Stimulated activated CD8-positive, alpha-beta memory T cell treated with anti-CD3 and anti-CD28 coated beads, Interleukin-7, amount 100 ng/mL, for 48 hours (primary cell): ENCODE measurements around the gene SLC38A11.

Source experiments
- DNase-seq, 2 donors: peaks; one replicate each; pipeline ENCODE4 v3.0.0-alpha.2; 2020; ENCODE audit warnings: low read depth in 1 of 2; ENCODE audit errors: extremely low read depth in 1 of 2

The SLC38A11 gene

DNA sequence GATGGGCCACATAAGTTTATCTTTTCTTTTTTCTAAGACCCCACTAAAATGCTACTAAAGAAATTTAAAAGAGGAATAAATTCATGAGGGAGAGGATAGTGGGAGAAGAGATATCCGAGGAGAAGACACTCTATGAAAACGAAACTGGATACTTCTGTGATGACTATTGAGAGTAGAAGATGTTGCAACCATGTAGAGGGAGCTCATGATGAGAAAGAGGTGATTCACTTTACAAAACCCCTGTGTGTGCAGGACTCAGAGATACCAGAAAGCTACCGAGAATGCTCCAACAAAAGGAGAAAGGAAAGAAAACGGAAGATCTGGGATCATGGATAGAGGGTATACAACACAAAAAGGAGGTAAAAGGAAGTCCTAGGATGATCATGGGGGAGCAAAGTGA lies 34.9 kb downstream of the SLC38A11 start:
- no peak for DNase-seq

DNA sequence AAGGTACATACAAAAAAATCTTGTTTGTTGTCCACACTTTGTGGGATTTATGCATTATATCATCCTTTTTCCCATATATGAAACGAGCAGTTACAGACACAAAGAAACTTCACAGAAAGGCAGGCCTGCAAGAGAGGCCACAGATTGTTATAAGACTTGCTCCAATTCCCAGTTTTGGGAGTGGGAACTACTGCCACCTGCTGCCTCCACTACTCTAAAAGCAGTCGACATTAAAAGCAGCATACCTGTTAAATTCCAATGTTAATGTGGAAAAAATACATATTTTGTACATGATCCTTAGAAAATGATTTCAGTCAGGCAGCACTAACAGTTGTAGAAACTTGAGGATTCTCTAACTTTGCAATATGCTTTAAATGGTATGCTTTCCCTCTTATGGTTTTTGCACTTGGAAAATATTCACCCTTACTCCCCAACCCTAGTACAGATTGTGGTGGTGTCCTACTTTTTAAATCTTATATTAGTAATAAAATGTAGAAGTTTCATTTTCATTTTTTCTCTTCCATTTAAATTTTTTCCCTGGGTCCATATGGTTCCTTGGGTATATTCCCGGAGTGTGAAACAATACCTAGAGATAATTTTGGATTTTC lies 37.9 kb downstream of the SLC38A11 start:
- no peak for DNase-seq

DNA sequence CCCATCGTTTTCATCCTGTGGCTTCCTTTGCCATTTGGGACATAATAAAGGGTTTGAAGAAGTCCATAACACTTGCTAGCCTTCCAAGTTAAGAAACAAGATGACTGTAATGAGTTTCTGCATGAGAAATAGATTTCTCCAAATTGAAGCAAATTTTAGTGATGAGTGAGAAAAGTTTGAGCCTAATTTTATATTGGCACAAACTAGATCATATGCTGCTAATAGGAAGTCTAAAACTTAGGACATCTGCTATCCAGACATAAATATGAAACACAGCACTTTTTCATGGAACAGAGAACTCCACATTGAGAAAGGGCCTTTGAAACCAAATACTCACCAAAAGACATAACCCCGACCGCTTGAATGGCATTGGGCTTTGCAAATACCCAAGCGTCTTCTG lies 39.8 kb downstream of the SLC38A11 start:
- no peak for DNase-seq

DNA sequence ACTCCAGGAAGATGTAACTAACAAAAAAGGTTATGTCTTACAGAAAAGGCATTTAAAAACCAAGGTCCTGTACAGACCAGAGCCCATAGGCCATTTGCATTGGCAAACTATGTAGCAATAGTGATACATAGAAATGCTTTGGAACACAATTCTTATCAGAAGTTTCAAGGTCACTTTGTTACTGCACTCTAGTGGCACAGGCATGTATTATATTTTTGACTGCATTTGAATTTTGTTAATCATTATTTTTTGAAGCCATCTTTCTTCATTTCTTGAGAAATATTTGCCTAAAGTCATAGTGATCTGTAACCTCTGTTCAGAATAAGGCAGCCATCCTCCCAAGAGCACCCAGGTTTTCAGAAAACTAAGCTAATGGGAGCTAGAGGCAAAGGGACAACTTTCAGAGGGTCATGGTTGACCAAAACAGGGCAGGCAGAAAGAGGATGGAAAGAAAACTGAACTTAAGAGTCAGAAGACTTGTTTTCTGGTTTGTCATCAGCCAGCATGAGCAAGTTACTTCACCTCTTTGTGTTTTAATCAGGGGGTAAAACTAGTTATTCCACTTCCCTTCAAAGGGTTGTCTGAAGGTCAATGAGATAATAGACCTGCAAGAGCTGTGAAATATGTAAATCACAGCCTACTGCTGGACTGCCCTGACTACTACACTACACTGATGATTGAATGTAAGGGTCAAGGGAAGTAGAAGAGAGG lies 41.5 kb downstream of the SLC38A11 start:
- no peak for DNase-seq

DNA sequence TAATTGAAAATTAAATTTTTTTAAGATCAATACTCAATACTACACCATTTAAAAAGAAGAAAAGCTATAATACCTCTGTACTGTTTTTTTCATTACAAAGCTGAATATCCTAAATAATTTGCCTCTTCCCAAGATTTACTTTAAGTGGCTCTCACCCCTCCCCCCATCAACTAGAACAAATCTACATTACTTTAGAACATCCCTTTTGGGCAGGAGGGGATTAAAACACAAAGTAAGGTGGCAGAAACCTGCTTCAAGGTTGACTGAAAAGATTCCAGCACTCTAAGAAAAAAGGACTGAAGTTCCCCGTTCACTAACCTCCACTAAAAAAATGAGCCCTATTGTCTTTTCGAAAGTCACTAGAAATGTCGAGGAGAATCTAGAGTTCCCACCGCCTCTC lies 42.3 kb downstream of the SLC38A11 start:
- DNase-seq, result no peak

DNA sequence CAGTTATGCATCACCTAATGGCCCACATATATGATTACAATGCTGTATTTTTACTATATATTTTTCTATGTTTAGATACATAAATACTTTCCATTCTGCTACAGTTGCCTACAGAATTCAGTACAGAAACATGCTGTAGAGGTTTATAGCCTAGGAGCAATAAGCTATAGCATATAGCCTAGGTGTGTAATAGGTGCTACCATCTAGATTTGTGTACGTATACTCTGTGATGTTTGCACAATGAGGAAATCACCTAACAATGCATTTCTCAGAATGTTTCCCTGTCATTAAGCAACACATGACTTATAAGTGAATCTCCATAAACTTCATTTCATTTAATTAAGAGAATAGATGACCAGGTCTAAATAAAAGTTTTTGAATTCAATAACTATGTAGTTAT lies 43.5 kb downstream of the SLC38A11 start:
- no peak for DNase-seq

DNA sequence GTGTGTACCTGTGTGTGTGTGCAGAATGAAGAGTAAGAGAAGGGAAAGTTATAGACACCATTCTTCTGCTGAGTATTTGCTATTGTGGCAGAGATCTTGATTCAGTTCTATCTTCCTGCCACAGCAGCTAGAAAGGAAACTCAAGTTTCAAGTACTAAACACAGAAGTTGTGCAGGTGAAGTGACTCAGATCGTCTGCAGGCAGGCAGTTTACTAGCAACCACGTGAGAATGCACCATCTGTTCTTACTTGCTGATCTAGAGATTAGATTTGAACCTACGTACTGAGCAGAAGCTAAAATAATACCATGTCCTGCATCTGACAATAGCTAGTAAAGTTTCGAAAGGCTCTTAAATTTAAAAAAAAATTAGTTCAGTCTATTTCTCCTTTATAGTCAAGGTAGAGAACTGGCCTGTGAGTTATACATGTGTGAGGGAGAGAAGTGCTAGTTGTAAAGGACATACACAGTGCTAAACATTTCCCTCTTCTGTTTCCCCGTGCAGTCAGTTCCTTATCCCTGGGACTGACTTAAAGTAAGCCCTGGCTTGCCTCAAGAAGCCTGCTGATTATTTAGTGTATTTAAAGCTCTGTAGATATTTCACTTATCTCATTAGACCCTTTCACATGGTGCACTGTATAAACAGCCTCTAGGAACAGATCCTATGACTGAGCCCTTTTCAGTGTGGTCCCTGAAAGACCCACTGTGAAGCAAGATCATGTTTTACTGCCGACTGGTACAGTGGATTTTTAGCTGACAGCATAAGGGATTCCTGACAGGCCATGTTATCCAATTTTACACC lies 45.0 kb downstream of the SLC38A11 start:
- DNase-seq, result peak in 1 of 2 donors; percentile 4

DNA sequence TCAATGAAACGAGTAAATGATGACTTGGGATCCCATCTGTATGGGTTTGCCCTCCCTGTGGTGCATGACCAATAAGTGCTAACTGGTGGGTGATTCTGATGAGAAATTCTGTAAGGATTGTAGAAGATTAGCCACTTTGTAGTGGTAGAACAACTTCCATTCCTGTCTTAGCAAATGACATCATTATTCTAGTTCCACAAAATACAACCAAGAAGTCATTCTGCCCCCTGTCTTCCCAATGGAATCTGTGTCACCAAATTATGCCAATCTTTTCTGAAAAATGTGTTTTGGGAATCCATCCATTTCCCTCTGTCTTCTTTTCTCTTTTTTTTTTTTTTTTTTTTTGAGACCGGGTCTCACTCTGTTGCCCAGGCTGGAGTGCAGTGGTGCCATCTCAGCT lies 48.4 kb downstream of the SLC38A11 start:
- DNase-seq, result no peak

DNA sequence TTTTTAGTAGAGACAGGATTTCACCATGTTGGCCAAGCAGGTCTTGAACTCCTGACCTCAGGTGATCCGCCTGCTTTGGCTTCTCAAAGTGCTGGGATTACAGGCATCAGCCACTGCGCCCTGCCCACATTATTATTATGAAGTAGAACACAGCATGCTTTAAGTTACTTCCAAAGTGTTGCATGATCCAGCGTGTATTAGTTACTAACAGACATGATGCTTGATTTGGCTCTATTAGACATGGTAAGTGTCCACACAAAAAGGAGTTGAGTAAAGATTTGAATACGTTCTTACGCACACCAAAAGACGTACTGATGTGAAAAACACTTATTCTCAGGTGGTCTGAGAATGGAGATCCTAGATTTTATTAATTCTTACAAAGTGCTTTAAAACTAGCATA lies 50.0 kb downstream of the SLC38A11 start:
- no peak for DNase-seq

DNA sequence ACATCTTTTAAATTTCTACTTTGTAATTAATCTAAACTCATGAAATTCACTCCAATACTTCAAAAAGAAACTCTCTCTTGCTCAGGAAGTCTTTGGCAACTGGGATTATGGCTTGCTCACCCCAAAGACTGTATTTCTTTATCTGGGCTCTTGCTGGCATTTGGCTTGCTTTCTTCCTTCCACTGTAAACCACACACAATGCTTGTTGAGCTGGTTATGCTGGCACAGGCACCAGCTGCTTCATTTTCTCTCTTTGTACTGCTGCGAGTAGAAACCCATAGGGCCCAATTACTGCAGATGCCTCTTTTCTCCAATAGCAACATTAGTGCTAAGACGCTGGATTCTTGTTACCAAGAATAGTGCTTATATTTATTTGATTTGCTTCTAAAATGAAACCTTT lies 51.4 kb downstream of the SLC38A11 start:
- no peak for DNase-seq

DNA sequence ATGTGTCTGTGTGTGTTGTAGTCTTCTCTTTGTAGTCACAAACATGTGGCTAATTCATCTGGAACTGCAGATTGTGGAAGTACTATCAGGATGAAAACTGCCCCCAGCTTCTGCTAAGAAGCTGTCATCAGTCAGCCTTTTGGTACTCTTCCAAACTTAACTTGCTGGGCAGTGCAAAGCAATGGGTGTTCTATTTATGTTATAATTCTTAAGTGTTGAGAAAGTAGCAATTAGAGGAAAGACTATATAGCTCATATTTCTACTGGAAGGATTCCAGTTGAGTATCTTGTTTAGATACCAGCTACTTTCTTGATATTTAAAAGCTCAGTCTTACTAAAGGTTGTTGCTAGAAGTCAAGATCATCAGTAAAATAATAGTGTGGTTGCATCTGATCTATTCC lies 52.1 kb downstream of the SLC38A11 start:
- no peak for DNase-seq

DNA sequence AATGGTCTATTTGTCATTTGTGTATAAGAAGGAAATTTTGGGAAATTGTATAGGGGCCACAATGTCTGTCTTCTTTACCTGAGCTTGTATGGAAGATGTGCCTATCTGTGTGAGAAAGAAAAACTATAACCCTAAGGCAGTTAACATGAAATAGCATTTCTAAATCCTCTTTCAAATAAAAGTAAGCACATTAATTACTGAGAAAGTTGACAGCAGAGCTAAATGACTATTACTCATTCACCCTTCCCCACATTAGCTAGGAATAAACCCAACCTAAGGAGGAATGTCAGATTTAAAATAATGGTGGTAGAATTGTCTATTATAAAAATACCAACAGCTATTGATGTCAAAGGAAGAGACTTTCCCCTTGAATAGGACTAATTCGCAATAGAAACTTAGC lies 56.2 kb downstream of the SLC38A11 start:
- DNase-seq, result no peak

DNA sequence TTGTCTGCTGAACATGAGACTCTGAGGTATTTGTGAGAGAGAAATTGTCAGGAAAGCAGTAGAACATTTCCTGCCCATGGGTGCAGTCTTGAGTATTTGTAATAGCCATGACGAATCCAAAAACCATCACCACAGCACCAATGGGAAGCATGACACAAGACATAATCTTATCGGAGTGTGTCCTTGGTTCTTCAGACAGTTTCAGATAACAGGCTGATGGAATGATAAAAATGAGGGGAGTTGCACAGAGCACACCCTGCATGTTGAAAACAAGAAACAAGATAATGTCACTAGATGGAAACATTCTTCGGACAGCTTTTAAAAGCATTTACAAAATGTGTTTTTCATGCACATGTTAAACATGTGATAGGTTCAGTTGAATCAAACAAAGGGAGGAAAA lies 56.9 kb downstream of the SLC38A11 start:
- no peak for DNase-seq

DNA sequence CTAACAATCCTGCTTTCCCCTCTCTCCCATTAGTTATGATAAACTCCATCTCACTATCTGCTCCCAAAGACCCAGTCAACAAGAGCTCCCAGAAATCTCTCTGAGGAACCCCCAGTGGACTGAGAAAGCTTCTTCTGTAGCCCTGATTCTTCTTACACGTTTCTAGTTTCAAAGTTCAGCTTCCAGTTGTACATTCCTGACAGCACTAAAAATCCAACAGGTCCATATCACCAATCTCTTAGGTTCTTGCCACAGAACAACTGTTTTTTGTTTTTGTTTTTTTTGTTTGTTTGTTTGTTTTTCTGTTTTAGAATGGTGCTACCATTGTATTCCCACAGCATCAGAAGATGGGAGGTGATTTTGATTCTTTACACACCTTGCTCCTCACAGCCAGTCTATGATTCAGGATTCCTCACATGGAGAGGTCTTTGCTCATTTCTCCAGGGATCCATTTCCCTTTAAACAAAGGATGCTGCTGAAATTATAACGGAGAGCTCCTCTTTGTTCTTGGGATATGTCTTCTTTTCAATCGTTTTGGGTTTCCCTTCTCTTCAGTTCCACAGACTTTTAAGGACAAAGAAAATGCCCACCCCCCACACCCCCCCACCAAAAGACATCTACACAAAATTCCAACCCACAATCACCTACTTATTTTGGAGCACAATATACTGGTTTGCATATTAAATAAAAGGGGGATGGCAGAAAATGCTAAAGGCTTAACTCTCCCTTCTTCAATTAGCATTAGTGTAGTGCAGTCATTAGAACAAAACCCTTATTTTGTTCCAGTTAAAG lies 57.7 kb downstream of the SLC38A11 start:
- DNase-seq, result no peak

DNA sequence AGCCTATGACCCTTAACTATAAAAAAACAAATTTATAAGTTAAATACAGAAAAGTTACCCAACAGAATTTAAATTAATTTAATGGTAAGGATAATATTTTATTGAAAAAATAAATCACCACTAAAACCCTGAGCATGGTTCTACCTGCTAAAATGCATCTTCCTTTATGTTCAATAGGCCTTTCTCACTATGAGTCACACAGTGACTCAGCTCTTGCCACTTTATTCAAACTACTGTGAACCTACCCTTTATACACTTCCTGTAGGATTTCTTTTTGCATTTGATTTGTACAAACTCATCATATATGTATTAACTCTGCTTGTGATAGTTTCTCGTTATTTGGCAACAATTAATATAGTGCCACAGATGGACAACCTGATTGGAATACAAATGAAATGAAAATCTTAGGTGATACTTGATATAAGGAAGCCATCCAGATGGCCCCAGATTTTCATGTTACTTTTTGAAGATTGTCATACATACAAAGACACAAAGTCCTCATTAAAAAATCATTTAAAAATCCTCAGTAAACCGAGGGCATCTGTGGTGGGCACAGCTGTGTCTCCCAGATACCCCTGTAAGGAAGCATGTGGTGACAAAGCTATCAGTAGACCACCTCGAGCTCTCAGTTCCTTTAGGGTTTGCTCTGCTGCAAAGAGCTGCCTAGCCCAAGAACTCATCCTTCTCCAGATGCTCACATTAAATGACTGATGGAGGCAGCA lies 58.5 kb downstream of the SLC38A11 start:
- no peak for DNase-seq

DNA sequence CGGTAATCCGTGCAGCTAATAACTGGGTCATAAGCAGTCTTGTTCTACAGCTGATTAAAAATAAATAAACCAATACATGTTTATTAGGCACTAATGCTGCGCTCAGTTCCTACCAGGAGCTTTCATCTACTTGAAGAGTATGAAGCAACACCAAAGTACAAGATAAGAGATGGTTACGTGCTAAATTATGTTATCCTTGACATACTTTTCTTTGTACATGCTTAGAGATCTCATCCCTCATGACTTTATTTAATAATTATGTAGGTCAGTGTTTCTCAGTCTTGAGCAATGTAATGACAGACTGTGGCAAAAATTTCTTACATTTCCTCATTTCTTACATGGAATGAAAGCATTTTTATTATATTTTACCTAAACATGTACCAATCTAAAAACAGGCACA lies 59.1 kb downstream of the SLC38A11 start:
- no peak for DNase-seq

DNA sequence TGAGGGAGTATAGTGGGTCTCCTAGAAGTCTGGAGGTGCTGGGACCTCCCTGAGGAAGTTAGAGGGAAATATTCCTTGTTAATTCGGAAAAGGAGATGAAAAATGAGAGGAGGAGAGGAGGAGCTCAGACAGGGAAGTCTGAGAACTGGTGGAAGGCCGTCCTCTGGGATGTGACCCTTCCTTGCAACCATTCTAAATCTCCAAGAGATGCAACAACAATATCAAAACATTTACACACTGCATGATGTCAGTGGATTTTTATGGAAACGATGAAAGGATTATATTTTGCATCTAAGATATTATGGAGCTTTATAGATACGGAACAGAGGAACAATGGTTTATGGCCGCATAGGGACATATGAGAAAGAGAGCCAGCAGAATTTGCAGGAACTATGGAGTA lies 63.9 kb downstream of the SLC38A11 start:
- DNase-seq, result no peak

DNA sequence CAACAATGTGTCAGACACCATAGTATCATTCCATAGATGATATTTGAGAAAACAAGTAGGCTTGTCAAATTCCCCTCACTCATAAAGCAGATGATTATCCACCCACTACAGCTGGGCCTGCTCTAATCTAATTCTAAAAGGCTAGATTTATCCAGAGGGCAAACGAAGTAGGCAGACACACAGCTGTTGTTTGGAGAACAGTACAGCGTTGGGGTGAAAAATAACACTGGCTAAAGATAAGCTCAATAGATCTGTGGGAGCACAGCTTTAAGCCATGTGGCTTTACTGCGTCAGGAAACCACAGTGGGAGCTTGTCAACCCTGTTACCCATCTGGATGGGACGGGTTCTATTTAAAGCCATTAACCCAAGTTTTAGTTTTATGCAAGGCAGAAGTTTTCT lies 64.8 kb downstream of the SLC38A11 start:
- no peak for DNase-seq

DNA sequence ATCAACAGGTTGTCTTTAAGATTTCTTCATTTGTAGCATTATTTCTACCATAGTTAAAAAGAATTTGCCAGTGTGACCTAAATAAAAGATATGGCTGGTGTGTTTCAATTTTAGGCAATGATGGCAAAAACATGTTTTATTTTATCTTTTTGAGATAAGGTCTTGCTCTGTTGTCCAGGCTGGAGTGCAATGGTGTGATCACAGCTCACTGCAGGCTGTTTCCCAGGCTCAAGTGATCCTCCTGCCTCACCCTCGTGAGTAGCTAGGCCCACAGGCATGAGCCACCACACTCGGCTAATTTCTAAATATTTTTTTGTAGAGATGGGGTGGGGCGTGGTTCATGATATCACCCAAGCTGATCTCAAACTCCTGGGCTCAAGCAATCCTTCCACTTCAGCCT lies 66.7 kb downstream of the SLC38A11 start:
- no peak for DNase-seq

DNA sequence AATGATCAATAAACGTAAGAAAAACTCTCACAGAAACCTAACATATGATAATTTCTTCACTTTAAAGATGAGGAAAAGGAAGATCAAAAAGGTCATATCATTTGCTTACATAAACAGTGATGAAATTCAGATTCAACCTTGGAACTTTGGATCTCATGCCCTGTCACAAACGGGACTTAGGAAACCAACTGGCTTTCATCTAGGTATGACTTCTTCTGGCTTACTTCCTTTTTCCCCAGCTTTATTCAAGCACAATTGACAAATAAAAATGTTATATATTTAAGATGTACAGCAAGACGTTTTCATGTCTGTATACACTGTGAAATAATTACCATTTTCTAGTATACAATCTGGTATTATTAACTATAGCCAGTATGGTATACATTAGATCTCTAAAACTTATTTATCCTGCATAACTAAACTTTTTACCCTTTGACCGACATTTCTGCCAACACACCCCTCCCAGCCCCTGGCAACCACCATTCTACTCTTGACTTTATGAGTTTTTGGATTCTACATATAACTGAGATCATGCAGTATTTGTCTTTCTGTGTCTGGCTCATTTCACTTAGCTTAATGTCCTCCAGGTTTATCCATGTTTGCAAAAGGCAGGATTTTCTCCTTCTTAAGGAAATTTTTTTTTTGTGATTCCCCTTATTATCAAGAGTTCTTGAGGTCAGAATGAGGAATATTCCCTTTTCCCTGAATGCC lies 67.7 kb downstream of the SLC38A11 start:
- DNase-seq, result no peak
